Neural cell (in vitro differentiated cells): ENCODE data around the gene CHI3L1. TPM values are rescaled to one million over a fixed set of nuclear protein-coding genes. Genes with fewer than 3 reads are reported as not detected.

Experiments
- H2AFZ ChIP-seq: fragments of 200-600, 300-800 bp; sonication (generic), shearing (Covaris generic); 2 replicates; pipeline ENCODE4 v1.6.0; 2014; ENCODE audit warnings: low read depth, mild to moderate bottlenecking, antibody characterized with exemption, low read length, moderate library complexity
- H3F3A ChIP-seq: fragments of 200-600 bp; shearing (Covaris generic); 2 replicates; pipeline ENCODE4 v1.6.1; 2016; ENCODE audit warnings: mild to moderate bottlenecking, moderate library complexity, mixed read lengths, antibody characterized with exemption, low read length; ENCODE audit not compliant: insufficient read depth, poor library complexity, severe bottlenecking
- H3K27ac ChIP-seq: fragments of 200-600, 300-800 bp; sonication (generic), shearing (Covaris generic); 2 replicates; pipeline ENCODE4 v1.5.1; 2014; ENCODE audit warnings: mild to moderate bottlenecking, low read length, moderate library complexity
- H3K27me3 ChIP-seq: fragments of 300-800, 200-600 bp; sonication (generic), shearing (Covaris generic); 2 replicates; pipeline ENCODE4 v1.6.0; 2014; ENCODE audit warnings: mild to moderate bottlenecking, low read depth, low read length, moderate library complexity; ENCODE audit not compliant: insufficient read depth
- H3K36me3 ChIP-seq: fragments of 300-800, 200-600 bp; sonication (generic), shearing (Covaris generic); 2 replicates; pipeline ENCODE4 v1.5.1; 2014; ENCODE audit warnings: mild to moderate bottlenecking, antibody characterized with exemption, low read length, moderate library complexity; ENCODE audit not compliant: insufficient read depth
- H3K4me2 ChIP-seq: fragments of 300-800, 200-600 bp; sonication (generic), shearing (Covaris generic); 2 replicates; pipeline ENCODE4 v1.6.0; 2014; ENCODE audit warnings: mild to moderate bottlenecking, low read length
- H3K4me3 ChIP-seq: fragments of 300-800, 200-600 bp; sonication (generic), shearing (Covaris generic); 2 replicates; pipeline ENCODE4 v1.5.1; 2014; ENCODE audit warnings: mild to moderate bottlenecking, low read length, moderate library complexity
- H3K79me2 ChIP-seq: fragments of 200-600 bp; shearing (Covaris generic); replicated peaks from 2 replicates; pipeline ENCODE4 v1.6.0; 2014; ENCODE audit warnings: mild to moderate bottlenecking, low read length, moderate library complexity; ENCODE audit not compliant: insufficient read depth
- H3K9ac ChIP-seq: fragments of 300-800, 200-600 bp; sonication (generic), shearing (Covaris generic); 2 replicates; pipeline ENCODE4 v1.6.1; 2016; ENCODE audit warnings: mild to moderate bottlenecking, low read length, mixed read lengths
- H3K9me2 ChIP-seq: fragments of 200-600 bp; shearing (Covaris generic); 2 replicates; pipeline ENCODE4 v1.6.1; 2016; ENCODE audit warnings: mild to moderate bottlenecking, low read length, mixed read lengths; ENCODE audit not compliant: insufficient read depth
- H3K9me3 ChIP-seq: fragments of 200-600, 300-800 bp; sonication (generic), shearing (Covaris generic); 2 replicates; pipeline ENCODE4 v1.6.1; 2016; ENCODE audit warnings: mild to moderate bottlenecking, mixed run types, low read length, moderate library complexity, mixed read lengths
- H4K20me1 ChIP-seq: fragments of 200-600 bp; shearing (Covaris generic); 2 replicates; pipeline ENCODE4 v1.6.1; 2016; ENCODE audit warnings: mild to moderate bottlenecking, mixed run types; ENCODE audit not compliant: insufficient read depth
- EP300 ChIP-seq: fragments of 450-650 bp; conservative IDR thresholded peaks from 2 replicates; pipeline ENCODE4 v1.6.1; 2014; ENCODE audit warnings: antibody characterized with exemption, mild to moderate bottlenecking, moderate library complexity; ENCODE audit not compliant: poor library complexity, severe bottlenecking
- EZH2 ChIP-seq: fragments of 200-600, 300-800 bp; shearing (Covaris generic), sonication (generic); IDR thresholded peaks from 2 replicates; pipeline ENCODE4 v1.6.1; 2014; ENCODE audit warnings: antibody characterized with exemption, low read length, borderline replicate concordance, mild to moderate bottlenecking; ENCODE audit not compliant: insufficient read depth, poor library complexity, severe bottlenecking
- MXI1 ChIP-seq: fragments of 450-650 bp; conservative IDR thresholded peaks from 2 replicates; pipeline ENCODE4 v1.6.1; 2014; ENCODE audit warnings: antibody characterized with exemption, mild to moderate bottlenecking; ENCODE audit not compliant: poor library complexity, severe bottlenecking
- POLR2AphosphoS5 ChIP-seq: IDR thresholded peaks from 2 replicates; pipeline ENCODE4 v1.6.1; 2012
- RAD21 ChIP-seq: fragments of 450-650 bp; conservative IDR thresholded peaks from 2 replicates; pipeline ENCODE4 v1.6.1; 2014; ENCODE audit warnings: antibody characterized with exemption, mild to moderate bottlenecking, moderate library complexity
- SMC3 ChIP-seq: fragments of 450-650 bp; conservative IDR thresholded peaks from 2 replicates; pipeline ENCODE4 v1.6.1; 2014; ENCODE audit warnings: antibody characterized with exemption, mild to moderate bottlenecking, moderate library complexity; ENCODE audit not compliant: poor library complexity
- TAF1 ChIP-seq: IDR thresholded peaks from 2 replicates; pipeline ENCODE4 v1.6.1; 2012; ENCODE audit warnings: low read depth
- polyA plus RNA-seq: library from polyadenylated mRNA; depleted of rRNA; stranded (reverse); fragments of >200 nt; gene quantifications from 2 replicates; pipeline ENCODE4 v1.2.3, GENCODE V29; 2014
- TF ChIP-seq, protein P1 (sequence below): IDR thresholded peaks from 2 replicates; pipeline ENCODE4 v1.6.1; 2012; ENCODE audit warnings: borderline replicate concordance
- TF ChIP-seq, protein P2 (sequence below): fragments of 450-650 bp; IDR thresholded peaks from 2 replicates; pipeline ENCODE4 v1.5.1; 2014; ENCODE audit warnings: antibody characterized with exemption, mild to moderate bottlenecking, moderate library complexity; ENCODE audit not compliant: poor library complexity, severe bottlenecking

Gene CHI3L1
- polyA plus RNA-seq, 1 donor from 2014 or later = not detected

DNA sequence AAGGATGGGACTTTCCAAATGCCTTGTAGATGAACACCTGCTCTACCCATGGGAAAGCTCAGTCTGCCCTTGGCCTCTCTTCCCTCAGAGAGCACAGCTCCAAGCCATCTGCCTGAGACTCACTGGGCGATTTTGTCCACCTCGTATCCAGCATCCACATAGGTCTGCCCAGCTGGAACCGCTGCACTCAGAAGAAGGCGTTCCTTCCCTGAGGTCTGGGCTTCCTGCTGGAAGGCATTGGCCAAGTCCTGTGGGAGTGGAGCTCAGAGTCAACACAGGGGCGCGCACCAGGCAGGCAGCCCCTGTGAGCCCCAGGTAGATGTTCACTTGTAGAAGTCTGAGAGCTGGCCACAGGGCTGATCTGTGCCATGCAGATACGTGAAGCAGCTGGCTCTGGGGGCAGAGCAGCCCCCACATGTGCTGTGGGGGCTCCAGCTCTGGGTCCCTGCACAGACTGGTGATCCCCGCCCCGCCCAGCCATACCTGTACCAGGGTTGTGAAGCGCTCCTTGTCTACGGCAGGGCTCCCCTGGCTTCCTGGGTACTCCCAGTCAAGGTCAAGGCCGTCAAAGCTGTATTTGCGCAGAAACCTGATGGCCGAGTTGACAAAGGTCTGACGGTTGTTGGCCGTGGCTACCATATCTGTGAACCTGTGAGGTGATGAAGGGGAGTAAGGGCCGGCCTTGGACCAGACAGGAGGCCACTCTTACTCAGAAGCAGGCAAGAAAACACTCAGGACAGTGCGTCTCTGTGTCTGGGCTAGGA is 36.7 kb upstream of the CHI3L1 start:
- Histone ChIP-seq H3K4me2 (no peak overlapping the region), H3K79me2 (no peaks in the 10 kb centered on the region), H3K4me3 (no peak overlapping the region), H3K27ac (no peak overlapping the region), H2AFZ (no peak overlapping the region), H4K20me1 (no peaks in the 10 kb centered on the region), H3K9ac (no peak overlapping the region), H3K9me2 (no peaks in the 10 kb centered on the region), H3K36me3 (no peaks in the 10 kb centered on the region), H3F3A (no peaks in the 10 kb centered on the region), H3K9me3 (no peaks in the 10 kb centered on the region), H3K27me3 (no peaks in the 10 kb centered on the region)
- TF ChIP-seq MXI1 = no peak
- TF ChIP-seq EP300 = no peak
- TF ChIP-seq, protein P1, sequence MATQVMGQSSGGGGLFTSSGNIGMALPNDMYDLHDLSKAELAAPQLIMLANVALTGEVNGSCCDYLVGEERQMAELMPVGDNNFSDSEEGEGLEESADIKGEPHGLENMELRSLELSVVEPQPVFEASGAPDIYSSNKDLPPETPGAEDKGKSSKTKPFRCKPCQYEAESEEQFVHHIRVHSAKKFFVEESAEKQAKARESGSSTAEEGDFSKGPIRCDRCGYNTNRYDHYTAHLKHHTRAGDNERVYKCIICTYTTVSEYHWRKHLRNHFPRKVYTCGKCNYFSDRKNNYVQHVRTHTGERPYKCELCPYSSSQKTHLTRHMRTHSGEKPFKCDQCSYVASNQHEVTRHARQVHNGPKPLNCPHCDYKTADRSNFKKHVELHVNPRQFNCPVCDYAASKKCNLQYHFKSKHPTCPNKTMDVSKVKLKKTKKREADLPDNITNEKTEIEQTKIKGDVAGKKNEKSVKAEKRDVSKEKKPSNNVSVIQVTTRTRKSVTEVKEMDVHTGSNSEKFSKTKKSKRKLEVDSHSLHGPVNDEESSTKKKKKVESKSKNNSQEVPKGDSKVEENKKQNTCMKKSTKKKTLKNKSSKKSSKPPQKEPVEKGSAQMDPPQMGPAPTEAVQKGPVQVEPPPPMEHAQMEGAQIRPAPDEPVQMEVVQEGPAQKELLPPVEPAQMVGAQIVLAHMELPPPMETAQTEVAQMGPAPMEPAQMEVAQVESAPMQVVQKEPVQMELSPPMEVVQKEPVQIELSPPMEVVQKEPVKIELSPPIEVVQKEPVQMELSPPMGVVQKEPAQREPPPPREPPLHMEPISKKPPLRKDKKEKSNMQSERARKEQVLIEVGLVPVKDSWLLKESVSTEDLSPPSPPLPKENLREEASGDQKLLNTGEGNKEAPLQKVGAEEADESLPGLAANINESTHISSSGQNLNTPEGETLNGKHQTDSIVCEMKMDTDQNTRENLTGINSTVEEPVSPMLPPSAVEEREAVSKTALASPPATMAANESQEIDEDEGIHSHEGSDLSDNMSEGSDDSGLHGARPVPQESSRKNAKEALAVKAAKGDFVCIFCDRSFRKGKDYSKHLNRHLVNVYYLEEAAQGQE = no peak
- TF ChIP-seq EZH2 = no peak
- no peak for TF ChIP-seq TAF1
- no peak for TF ChIP-seq SMC3
- TF ChIP-seq, protein P2, sequence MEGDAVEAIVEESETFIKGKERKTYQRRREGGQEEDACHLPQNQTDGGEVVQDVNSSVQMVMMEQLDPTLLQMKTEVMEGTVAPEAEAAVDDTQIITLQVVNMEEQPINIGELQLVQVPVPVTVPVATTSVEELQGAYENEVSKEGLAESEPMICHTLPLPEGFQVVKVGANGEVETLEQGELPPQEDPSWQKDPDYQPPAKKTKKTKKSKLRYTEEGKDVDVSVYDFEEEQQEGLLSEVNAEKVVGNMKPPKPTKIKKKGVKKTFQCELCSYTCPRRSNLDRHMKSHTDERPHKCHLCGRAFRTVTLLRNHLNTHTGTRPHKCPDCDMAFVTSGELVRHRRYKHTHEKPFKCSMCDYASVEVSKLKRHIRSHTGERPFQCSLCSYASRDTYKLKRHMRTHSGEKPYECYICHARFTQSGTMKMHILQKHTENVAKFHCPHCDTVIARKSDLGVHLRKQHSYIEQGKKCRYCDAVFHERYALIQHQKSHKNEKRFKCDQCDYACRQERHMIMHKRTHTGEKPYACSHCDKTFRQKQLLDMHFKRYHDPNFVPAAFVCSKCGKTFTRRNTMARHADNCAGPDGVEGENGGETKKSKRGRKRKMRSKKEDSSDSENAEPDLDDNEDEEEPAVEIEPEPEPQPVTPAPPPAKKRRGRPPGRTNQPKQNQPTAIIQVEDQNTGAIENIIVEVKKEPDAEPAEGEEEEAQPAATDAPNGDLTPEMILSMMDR = no peak
- TF ChIP-seq POLR2AphosphoS5 = no peak
- no peak for TF ChIP-seq RAD21

DNA sequence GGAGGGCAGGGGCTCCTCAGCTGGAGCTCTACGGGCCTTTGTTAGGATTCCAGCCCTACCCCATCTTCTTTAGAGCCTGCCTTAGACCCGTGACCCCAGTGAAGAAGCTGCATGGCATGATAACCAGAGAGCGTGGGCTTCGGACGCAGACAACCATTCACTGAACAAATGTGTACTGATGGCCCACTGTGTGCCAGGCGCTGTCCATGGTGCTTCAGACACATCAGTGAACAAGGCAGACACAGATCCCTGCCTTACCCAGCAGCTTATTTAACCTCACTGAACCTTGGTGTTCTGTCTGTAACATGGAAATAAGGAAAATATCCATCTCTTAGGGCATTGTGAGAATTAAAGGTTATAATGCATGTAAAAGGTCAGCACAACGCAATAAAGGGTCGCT is 33.4 kb upstream of the CHI3L1 start:
- Histone ChIP-seq H2AFZ (no peak overlapping the region), H3K4me3 (no peak overlapping the region), H3K9ac (no peak overlapping the region), H3F3A (no peaks in the 10 kb centered on the region), H3K9me2 (no peaks in the 10 kb centered on the region), H3K4me2 (no peak overlapping the region), H3K27me3 (no peaks in the 10 kb centered on the region), H3K36me3 (no peaks in the 10 kb centered on the region), H3K9me3 (no peaks in the 10 kb centered on the region), H3K79me2 (no peaks in the 10 kb centered on the region), H3K27ac (no peak overlapping the region), H4K20me1 (no peaks in the 10 kb centered on the region)
- TF ChIP-seq, protein P1 = no peak
- no peak for TF ChIP-seq EP300
- TF ChIP-seq EZH2 = no peak
- TF ChIP-seq TAF1 = no peak
- TF ChIP-seq POLR2AphosphoS5 = no peak
- no peak for TF ChIP-seq RAD21
- no peak for TF ChIP-seq MXI1
- TF ChIP-seq SMC3 = no peak
